ENCODE results near the gene TMEM80.
"Not testable (repeated sequence)": the region's sequence is repeated elsewhere in the genome, so short reads cannot be mapped to it uniquely, and the experiment has no call there.

Gene TMEM80

DNA sequence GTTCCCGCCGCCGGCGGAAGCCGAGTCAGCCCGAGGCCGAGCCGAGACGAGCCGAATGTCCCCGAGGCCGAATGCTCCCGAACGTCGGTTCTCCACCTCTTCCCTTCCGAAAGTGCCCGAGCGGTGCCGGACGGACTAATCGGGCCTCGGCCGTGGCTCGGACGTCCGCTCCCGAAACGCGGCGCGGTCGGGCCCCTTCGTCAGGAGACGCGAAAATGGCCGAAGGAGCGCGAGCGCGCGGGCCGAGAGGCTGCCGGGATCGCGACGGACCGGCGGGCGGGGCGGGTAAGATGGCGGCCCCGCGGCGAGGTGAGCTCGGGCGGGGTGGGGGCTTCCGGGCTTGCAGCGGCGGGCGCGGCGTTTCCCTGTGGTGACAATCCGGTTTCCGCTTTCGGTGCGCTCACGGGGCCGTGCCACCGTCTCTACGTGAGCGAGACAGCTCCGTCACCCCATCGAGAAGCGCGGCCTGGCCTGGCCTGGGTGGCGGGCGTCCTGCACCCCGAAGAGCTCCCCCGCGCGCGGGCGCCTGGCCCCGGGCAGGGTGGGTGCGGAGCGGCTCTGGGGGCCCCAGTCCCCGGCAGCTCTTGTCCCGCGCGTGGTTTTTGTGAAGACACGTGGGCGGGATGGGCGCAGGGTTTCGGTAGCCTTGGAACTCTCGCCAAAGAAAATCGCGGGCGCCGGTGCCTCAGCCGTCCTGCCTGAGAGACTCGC is at the start of gene TMEM80:
TMEM80 (plus strand) TSS at position 279 of the 711 bp plus-strand sequence; CDS start at position 291, 12 bp downstream.
- peak; percentile 98 for DNase-seq (ENCODE audit: low spot score)

DNA sequence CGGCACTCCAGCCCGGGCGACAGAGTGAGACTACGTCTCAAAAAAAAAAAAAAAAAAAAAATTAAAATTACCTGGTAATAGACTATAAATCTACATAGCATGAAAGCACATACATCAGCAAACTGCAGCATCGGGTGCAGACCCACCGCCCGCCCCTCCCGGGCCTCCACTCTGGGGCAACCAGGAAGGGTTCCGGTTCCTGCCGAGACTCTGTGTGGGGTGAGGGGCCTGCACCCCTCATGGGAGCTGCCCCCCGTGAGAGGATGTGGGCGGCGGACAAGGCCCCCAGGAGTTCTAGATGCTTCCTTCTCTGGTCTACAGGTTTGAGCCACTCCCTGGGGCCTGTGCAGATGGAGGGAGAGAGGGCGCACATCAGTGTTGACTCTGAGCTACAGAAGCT is 49.4 kb upstream of the TMEM80 start:
- DNase-seq (ENCODE audit: low spot score): no peak

DNA sequence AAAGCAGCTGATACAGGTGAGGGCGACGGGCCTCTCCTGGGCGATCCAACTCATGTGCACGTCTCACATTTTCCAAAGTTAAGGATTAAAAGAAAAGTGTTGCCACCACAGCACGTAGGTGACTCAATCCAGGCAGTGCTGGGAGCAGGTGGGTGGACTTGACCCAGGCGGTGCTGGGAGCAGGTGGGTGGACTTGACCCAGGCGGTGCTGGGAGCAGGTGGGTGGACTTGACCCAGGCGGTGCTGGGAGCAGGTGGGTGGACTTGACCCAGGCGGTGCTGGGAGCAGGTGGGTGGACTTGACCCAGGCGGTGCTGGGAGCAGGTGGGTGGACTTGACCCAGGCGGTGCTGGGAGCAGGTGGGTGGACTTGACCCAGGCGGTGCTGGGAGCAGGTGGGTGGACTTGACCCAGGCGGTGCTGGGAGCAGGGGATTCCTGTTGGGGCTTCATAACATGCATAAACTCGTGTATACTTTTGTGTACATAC is 47.9 kb upstream of the TMEM80 start:
- not testable (repeated sequence) for DNase-seq (ENCODE audit: low spot score)

DNA sequence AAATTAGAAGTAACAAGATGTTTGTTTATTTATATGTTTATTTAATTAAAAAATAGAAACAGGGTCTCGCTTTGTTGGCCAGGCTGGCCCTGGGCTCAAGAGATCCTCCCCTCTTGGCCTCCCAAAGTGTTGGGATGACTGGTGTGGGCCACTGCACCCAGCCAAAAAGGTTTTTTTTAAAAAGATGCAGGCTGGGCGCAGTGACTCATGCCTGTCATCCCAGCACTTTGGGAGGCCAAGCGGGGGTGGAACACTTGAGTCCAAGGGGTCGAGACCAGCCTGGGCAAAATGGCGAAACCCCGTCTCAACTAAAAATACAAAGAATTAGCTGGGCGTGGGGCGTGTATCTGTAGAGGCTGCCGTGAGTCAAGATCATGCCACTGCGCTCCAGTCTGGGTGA is 45.1 kb upstream of the TMEM80 start:
- DNase-seq (ENCODE audit: low spot score): no peak

DNA sequence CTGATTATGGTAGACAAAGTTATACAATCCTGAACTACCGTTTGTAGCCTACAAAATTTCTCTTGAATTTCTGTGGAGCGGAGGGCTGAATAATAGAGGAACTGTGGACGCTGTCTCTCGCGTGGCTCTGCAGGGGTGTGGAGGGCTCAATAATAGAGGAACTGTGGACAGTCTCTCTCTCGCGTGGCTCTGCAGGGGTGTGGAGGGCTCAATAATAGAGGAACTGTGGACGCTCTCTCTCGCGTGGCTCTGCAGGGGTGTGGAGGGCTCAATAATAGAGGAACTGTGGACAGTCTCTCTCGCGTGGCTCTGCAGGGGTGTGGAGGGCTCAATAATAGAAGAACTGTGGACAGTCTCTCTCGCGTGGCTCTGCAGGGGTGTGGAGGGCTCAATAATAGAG is 42.5 kb upstream of the TMEM80 start:
- DNase-seq (ENCODE audit: low spot score): not testable (repeated sequence)

DNA sequence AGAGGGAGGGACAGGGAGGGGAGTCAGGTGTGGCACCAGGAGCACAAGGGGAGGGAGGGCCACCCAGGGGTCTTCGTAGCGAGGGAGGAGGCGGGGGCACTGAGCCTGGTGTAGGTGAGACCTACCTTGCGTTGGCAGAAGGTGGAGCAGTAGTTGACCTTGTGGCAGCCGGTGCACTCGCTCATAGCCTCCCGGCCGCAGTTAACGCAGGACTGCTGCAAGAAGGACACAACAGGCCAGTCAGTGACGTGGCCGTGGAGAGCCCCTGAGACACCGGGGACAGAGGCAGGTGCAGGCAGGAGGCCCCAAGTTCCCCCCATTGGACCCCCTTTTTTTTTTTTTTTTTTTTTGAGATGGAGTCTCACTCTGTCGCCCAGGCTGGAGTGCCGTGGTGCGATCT is 41.8 kb upstream of the TMEM80 start:
- DNase-seq (ENCODE audit: low spot score): no peak

DNA sequence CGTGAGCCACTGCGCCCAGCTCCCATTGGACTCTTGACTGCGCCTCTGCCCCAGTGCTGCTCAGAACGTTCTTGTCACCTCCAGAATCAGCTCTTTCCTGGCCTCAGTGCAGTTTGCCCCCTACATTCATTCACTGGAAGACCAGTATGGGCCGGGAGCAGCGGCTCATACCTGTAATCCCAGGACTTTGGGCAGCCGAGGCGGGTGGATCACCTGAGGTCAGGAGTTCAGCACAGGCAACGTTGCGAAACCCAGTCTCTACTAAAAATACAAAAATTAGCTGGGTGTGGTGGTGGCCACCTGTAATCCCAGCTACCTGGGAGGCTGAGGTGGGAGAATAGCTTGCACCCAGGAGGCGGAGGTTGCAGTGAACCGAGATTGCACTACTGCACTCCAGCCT is 41.2 kb upstream of the TMEM80 start:
- not testable (repeated sequence) for DNase-seq (ENCODE audit: low spot score)

DNA sequence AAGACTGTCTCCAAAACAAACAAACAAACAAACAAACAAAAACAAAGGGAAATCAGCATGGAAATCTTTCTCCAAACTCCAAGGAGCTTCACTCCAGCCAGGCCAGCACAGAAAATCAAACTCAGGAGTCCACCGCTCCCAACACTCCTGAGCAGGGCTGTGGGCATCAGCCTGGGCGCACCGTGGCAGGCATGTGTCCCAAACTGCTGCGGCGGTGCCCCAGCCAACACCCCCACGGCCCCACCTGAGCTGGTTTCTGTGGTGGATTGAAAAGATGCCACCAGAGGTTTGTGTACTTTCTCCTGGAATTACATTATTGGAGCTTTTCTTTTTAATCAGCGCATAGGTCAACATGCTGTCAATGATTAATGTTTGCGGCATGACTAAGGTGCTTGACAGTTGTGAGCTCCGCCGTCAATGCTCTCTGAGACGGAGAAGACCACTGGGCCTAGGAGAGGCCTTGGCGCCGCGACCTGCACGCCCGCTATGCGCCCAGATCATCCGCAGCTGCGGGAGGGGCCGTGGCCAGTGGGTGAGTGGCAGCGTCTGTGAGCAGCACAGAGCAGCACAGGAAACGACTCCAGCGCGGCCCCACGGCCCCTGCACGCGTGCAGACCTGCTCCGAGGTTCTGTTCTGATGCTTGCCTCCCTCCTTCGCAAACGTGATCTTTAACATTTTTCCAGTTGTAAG is 40.4 kb upstream of the TMEM80 start:
- no peak for DNase-seq (ENCODE audit: low spot score)

DNA sequence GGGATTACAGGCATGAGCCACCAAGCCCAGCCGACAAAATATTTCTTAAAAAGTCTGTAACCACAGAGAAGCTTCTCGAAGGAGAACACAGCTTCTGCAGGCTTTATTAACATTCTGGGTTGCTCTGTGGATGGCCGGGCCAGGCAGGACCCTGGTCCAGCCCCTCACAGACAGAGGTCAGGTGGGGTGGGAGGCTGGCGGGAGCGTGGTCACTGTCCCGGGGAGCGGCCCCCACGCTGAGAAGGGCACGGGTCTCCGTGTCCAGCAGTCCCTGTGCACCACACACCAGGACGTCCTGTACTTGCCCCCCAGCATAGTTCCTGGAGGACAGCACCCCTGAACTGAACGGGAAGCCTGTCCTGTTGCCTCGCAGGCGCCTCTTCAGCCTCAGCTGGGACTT is 39.2 kb upstream of the TMEM80 start:
- DNase-seq (ENCODE audit: low spot score): no peak

DNA sequence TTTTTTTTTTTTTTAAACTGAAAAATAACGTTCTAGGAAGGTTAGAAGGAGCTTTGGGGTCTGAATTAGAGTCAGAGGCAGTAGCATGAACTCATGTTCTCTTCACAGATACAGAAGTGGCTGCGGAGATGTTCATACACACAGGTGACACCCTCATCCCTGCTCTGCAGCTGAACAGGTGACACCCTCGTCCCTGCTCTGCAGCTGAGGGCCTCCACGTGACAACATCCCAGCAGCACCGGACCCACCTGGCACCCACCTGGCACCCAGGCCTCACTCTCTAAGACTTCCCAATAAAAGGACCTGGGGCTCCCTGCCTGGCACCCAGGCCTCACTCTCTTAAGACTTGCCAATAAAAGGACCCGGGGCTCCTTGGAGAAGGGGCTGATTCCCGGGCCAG is 38.8 kb upstream of the TMEM80 start:
- no peak for DNase-seq (ENCODE audit: low spot score)

DNA sequence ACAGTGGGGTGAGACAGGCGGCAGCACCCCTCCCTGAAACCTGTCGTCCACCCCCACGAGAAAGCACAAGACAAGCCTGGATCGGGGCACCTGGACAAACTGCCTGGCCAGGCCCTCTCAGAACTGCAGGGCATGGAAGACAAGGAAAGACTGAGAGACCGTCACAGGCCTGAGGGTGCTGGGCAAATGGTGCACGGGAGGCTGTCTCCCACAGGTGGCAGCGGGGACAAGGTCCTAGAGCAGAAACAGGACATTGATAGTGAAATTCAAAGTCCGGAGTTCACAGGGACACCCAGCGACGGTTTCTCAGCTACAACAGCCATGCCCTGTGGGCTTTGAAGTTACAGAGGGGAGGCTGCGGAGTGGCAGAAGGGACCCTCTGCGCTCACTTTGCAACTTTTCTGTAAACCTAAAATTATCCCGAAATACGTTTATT is 37.9 kb upstream of the TMEM80 start:
- DNase-seq (ENCODE audit: low spot score): no peak

DNA sequence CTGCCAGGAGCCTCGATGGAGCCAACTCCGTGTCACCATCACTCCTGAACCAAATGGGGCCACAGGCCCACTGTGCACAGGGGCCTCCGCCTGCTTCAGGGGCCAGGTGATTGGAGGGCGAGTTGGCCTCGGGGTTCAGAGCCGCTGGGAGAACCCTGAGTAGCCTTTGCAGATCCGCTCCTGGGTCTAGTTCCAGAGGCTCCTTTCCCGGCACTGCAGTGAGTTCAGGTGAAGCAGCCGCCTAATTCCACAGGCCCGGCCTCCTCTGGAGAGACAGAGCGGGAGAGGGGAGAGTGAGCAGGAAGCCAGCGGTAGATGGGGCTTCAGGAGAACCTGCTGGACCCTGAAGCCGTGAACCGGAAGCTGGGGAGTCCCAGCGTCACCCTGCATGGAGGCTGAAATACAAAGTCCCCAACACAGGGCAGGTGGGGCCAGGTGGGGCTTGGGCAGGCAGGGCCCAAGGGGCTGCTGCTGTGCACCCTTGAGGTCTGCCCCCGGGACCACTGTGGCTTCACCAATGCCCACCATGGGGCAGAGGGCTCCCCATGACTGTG is 36.0 kb upstream of the TMEM80 start:
- DNase-seq (ENCODE audit: low spot score): no peak

DNA sequence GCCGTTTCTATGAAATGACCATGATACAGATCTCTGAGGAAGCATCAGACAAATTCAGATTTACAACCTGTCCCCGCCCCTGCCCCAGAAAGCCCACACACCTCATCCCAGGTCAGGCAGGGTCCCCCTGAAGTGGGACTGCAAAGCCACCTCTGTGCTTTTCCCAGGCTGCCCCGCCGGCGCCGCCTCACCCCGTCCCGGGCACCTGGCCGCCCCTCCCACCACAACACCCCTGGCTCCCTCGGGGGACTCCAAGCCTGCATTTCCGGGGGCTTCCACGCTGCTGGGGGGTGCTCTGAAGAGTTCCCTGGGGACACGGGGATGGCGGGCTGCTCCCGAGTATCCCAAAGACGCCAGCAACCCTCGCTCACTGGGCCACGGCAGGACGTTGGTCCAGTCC is 35.3 kb upstream of the TMEM80 start:
- DNase-seq (ENCODE audit: low spot score): no peak

DNA sequence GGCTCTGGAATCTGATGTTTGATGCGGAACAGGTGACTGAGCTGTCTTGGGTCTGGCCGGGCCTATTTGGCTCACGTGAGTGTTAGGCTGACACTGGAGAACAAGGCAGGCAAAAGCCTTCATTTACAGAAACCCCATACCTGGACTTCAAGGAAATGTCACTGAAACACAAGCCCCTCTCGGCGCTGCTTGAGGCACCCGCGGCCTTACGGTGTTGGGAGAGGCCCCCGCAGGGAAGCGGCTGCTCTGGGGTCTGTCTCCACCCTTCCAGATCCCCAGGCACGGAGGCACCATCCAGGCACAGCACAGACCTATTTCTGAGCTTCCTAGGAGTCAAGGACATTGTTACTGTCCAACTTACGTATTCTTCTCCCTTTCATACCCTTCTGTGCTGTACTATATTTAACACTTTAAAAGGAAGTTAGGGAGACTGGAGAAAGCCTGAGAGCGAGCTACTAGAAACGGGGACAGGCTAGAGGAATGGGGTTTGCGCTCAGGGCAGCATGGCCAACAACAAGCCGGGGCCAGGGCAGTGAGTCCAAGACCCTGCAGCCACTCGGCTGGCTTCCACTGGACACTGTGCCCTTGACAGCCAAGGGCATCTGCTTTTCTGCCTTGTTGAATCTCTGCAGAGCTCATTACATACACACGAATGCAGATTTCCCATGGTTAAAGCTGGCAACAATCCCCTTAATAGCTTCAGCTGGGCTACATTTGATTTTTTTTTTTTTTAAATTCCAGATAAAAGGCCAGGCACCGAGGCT is 34.8 kb upstream of the TMEM80 start:
- DNase-seq (ENCODE audit: low spot score): no peak

DNA sequence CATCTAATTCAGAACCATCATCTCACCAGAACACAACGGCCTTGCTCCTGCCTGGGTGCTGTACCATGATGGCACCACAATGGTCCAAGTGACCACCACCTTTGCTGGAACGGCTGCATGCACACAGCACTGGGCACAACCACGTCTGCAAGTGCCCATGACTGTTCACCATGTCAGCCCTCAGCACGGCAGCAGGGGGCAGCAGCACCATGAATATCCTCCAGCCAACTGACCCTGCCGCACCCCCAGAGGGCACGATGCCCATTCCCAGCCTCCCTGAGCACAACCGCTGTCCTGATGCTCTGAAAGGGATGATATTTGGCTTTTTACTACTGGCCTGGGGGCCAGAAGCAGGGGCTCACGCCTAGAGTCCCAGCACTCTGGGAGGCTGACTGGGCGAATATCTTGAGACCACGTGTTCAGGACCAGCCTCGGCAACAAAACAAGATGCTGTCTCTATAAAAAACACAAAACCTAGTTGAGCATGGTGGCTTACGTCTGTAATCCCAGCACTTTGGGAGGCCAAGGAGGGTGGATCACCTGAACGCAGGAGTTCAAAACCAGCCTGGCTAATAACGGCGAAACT is 32.8 kb upstream of the TMEM80 start:
- DNase-seq (ENCODE audit: low spot score): peak; percentile 21

DNA sequence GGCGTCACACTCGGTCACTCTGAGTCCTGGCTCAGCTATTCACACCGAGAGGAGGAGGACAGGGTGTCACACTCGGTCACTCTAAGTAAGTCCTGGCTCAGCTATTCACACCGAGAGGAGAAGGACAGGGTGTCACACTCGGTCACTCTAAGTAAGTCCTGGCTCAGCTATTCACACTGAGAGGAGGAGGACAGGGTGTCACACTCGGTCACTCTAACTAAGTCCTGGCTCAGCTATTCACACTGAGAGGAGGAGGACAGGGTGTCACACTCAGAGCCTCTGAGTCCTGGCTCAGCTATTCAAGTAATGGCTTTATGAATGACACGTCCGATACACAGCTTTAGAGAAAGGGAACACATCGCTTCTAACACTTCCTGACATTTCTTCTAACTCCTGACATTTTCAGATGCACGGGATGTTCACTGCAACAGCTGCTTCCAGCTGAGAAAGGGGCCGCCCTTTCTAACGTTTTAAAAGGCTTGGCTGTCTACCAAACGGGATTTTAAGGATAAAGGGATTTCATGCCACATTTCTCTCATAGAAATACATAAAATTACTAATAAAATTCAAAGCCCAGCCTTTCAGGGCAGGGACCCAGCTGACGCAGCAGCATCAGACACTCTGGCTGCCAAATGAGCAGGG is 30.4 kb upstream of the TMEM80 start:
- no peak for DNase-seq (ENCODE audit: low spot score)

DNA sequence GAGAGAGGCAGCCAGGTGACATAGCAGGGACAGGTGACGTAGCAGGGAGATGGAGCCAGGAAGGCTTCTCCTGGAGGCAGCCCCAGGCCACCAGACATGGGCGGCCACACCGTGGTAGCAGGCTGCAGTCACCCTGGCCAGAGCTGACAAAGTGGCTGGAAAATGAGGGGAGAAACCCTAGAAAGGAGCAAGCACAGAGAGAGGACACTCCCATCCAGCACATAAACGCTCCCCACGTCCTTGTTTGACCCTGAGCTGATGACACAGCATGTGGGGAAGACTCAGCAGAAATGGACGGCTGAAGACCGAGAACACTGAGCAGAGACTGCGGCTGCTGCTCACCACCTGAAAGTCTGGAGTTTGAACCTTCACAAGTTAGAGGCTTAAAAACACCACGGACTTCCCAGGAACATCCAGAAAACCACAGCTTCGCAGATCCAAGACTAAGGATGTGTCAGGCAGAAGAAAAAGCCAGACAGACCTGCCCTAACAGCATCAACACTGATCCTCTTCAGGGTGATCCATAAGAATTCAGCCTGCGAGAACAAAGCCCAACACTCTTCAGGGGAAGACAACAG is 29.8 kb upstream of the TMEM80 start:
- no peak for DNase-seq (ENCODE audit: low spot score)

DNA sequence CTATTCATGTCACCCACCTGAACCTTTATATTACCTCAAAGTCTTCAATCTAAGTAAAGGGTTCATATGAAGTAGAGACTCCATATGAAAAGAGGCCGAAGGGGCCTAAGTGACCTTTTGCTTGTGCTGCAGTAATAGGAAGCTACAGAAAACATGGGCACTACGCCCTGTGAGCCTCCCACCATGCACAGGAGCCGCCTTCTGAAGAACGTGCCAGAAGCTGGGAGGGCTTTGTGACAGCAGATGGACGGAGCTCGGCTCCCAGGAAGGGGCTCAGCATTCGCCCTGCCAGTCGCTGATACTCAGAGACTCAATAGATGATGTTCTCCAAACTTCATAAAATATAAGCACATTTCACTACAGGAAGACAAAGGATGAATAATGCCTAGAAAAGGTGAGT is 21.8 kb upstream of the TMEM80 start:
- no peak for DNase-seq (ENCODE audit: low spot score)

DNA sequence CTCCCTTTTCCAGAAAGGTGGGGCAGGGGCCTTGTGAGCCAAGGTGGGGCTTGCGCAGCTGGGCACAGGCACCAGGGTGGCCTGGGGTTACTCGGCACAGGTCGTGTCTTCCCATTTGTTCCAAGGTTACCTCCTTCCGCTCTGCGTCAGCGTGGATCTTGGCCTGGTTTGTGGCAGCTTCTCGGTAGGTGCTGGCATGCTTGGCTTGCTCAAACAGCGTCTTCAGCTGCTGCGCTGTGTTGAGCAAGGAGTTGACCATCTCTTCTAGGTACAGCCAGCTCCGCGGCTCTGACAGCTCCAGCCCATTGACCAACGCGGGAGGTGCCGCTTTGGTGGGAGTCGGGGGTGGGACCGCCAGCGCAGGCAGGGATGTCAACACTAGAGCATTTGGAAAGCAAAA is 21.2 kb upstream of the TMEM80 start:
- DNase-seq (ENCODE audit: low spot score): no peak

DNA sequence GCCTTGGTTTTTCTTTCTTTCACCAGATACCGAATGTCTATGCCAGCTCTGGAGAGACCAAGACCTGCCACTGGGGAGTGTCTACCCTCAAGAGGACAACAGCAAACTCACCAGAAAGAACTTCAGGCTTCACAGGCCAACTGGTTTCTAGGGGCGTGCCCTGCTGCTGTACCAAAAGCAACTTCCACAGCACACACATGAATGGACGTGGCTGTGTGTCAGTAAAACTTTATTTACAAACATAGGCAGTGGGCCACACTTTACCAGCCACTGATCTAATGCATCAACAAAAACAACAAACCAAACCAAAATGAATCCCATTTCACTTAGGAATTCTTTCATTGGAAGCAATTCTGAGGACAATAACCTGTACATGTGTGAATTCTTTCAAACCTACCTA is 17.3 kb upstream of the TMEM80 start:
- no peak for DNase-seq (ENCODE audit: low spot score)

Measured in CD4-positive, alpha-beta T cell treated with Interleukin-6 at 100 ng/mL for 8 hours (primary cell).